ENCODE results near the gene ARHGAP28.
"Not testable (repeated sequence)": the region's sequence is repeated elsewhere in the genome, so short reads cannot be mapped to it uniquely, and the experiment has no call there.

ARHGAP28 gene

GRCh38 chr18:6797171-6797570 is 67.7 kb downstream of the ARHGAP28 start:
- no peak overlapping the region for H3K4me3 ChIP-seq (ENCODE audit: low read depth, low read length)
- DNase-seq (ENCODE audit: low read depth): no peak

GRCh38 chr18:6798896-6799295 is 69.4 kb downstream of the ARHGAP28 start:
- no peak overlapping the region for H3K4me3 ChIP-seq (ENCODE audit: low read depth, low read length)
- no peak for DNase-seq (ENCODE audit: low read depth)

GRCh38 chr18:6800309-6800708 is 70.8 kb downstream of the ARHGAP28 start:
- not testable (repeated sequence) for H3K4me3 ChIP-seq (ENCODE audit: low read depth, low read length); DNase-seq (ENCODE audit: low read depth)

- H3K4me3 ChIP-seq (ENCODE audit: low read depth, low read length): no peak overlapping the region
- DNase-seq (ENCODE audit: low read depth): no peak
Observed at GRCh38 chr18:6807515-6808257, 78.2 kb downstream of the ARHGAP28 start.

GRCh38 chr18:6810191-6810590 is 80.7 kb downstream of the ARHGAP28 start:
- H3K4me3 ChIP-seq (ENCODE audit: low read depth, low read length): no peak overlapping the region
- DNase-seq (ENCODE audit: low read depth): no peak

GRCh38 chr18:6811816-6812215 is 82.3 kb downstream of the ARHGAP28 start:
- no peak overlapping the region for H3K4me3 ChIP-seq (ENCODE audit: low read depth, low read length)
- DNase-seq (ENCODE audit: low read depth): no peak

- H3K4me3 ChIP-seq (ENCODE audit: low read depth, low read length): no peak overlapping the region
- DNase-seq (ENCODE audit: low read depth): no peak
Observed at GRCh38 chr18:6814882-6815425, 85.4 kb downstream of the ARHGAP28 start.

- H3K4me3 ChIP-seq (ENCODE audit: low read depth, low read length): no peak overlapping the region
- DNase-seq (ENCODE audit: low read depth): no peak
Observed at GRCh38 chr18:6816154-6816553, 86.6 kb downstream of the ARHGAP28 start.

GRCh38 chr18:6819332-6819731 is 89.8 kb downstream of the ARHGAP28 start:
- no peak for DNase-seq (ENCODE audit: low read depth)
- H3K4me3 ChIP-seq (ENCODE audit: low read depth, low read length): no peak overlapping the region

- H3K4me3 ChIP-seq (ENCODE audit: low read depth, low read length): no peak overlapping the region
- DNase-seq (ENCODE audit: low read depth): no peak
Observed at GRCh38 chr18:6820314-6820713, 90.8 kb downstream of the ARHGAP28 start.

GRCh38 chr18:6821356-6821755 is 91.8 kb downstream of the ARHGAP28 start:
- H3K4me3 ChIP-seq (ENCODE audit: low read depth, low read length): no peak overlapping the region
- DNase-seq (ENCODE audit: low read depth): no peak

- DNase-seq (ENCODE audit: low read depth); H3K4me3 ChIP-seq (ENCODE audit: low read depth, low read length): not testable (repeated sequence)
Observed at GRCh38 chr18:6827161-6827560, 97.6 kb downstream of the ARHGAP28 start.

GRCh38 chr18:6827566-6827965 is 98.0 kb downstream of the ARHGAP28 start:
- not testable (repeated sequence) for DNase-seq (ENCODE audit: low read depth); H3K4me3 ChIP-seq (ENCODE audit: low read depth, low read length)

- no peak overlapping the region for H3K4me3 ChIP-seq (ENCODE audit: low read depth, low read length)
- no peak for DNase-seq (ENCODE audit: low read depth)
Observed at GRCh38 chr18:6830916-6831315, 101.4 kb downstream of the ARHGAP28 start.

- no peak overlapping the region for H3K4me3 ChIP-seq (ENCODE audit: low read depth, low read length)
- DNase-seq (ENCODE audit: low read depth): no peak
Observed at GRCh38 chr18:6835345-6835744, 105.8 kb downstream of the ARHGAP28 start.

GRCh38 chr18:6836331-6836730 is 106.8 kb downstream of the ARHGAP28 start:
- no peak overlapping the region for H3K4me3 ChIP-seq (ENCODE audit: low read depth, low read length)
- DNase-seq (ENCODE audit: low read depth): no peak

GRCh38 chr18:6837904-6838303 is 108.4 kb downstream of the ARHGAP28 start:
- DNase-seq (ENCODE audit: low read depth): no peak
- H3K4me3 ChIP-seq (ENCODE audit: low read depth, low read length): no peak overlapping the region

- no peak overlapping the region for H3K4me3 ChIP-seq (ENCODE audit: low read depth, low read length)
- no peak for DNase-seq (ENCODE audit: low read depth)
Observed at GRCh38 chr18:6842081-6842480, 112.6 kb downstream of the ARHGAP28 start.

GRCh38 chr18:6843308-6843707 is 113.8 kb downstream of the ARHGAP28 start:
- DNase-seq (ENCODE audit: low read depth): no peak
- H3K4me3 ChIP-seq (ENCODE audit: low read depth, low read length): no peak overlapping the region

- DNase-seq (ENCODE audit: low read depth); H3K4me3 ChIP-seq (ENCODE audit: low read depth, low read length): not testable (repeated sequence)
Observed at GRCh38 chr18:6845521-6845920, 116.0 kb downstream of the ARHGAP28 start.

- H3K4me3 ChIP-seq (ENCODE audit: low read depth, low read length): no peak overlapping the region
- no peak for DNase-seq (ENCODE audit: low read depth)
Observed at GRCh38 chr18:6850396-6850795, 120.9 kb downstream of the ARHGAP28 start.
